ENCODE data around the gene IFT122.

The IFT122 gene

GRCh38 chr3:129417326-129417725 lies 22.7 kb upstream of the IFT122 start:
- no peak for TF ChIP-seq CTCF (IDR thresholded peaks at IDR 0.05; ENCODE audit: low read depth, low read length)
- DNase-seq (ENCODE audit: extremely low read depth, low read depth) = no peak

- no peak for DNase-seq (ENCODE audit: extremely low read depth, low read depth)
- no peak for TF ChIP-seq CTCF (IDR thresholded peaks at IDR 0.05; ENCODE audit: low read depth, low read length)
Measured at GRCh38 chr3:129418041-129418973, 21.7 kb upstream of the IFT122 start.

GRCh38 chr3:129419476-129419875 lies 20.5 kb upstream of the IFT122 start:
- TF ChIP-seq CTCF (IDR thresholded peaks at IDR 0.05; ENCODE audit: low read depth, low read length) = no peak

GRCh38 chr3:129421236-129421883 lies 18.7 kb upstream of the IFT122 start:
- no peak for DNase-seq (ENCODE audit: extremely low read depth, low read depth)
- no peak for TF ChIP-seq CTCF (IDR thresholded peaks at IDR 0.05; ENCODE audit: low read depth, low read length)

More at GRCh38 chr3:129419476-129419875, 20.5 kb upstream of the IFT122 start:
- no peak for DNase-seq (ENCODE audit: extremely low read depth, low read depth)

- TF ChIP-seq CTCF (IDR thresholded peaks at IDR 0.05; ENCODE audit: low read depth, low read length) = no peak; the same call in 1 of the 2 replicates
- DNase-seq (ENCODE audit: extremely low read depth, low read depth) = no peak
Measured at GRCh38 chr3:129421988-129422745, 17.9 kb upstream of the IFT122 start.

- no peak for DNase-seq (ENCODE audit: extremely low read depth, low read depth)
- no peak for TF ChIP-seq CTCF (IDR thresholded peaks at IDR 0.05; ENCODE audit: low read depth, low read length)
Measured at GRCh38 chr3:129422897-129423296, 17.1 kb upstream of the IFT122 start.

Measured in AG09319 (cell line).